Left renal pelvis (tissue), 4 donors: ENCODE results near the gene ZNF283. TPM values are rescaled to one million over a fixed set of nuclear protein-coding genes. Genes with fewer than 3 reads are reported as not detected.

Experiments
- DNase-seq, 4 donors: peaks; one replicate each; pipeline ENCODE4 v3.0.0-alpha.2; 2013; ENCODE audit warnings: low read depth in 4 of 4, low spot score in 3 of 4
- polyA plus RNA-seq, 4 donors: library from polyadenylated mRNA; unstranded; fragments of 120-200 nt; gene quantifications; one replicate each; pipeline ENCODE4 v1.2.1, GENCODE V29; 2013; ENCODE audit not compliant: insufficient read length in 4 of 4

The ZNF283 gene
- 10 to 100 TPM; 11.4 to 21.8 (median 13.6) TPM for polyA plus RNA-seq

DNA sequence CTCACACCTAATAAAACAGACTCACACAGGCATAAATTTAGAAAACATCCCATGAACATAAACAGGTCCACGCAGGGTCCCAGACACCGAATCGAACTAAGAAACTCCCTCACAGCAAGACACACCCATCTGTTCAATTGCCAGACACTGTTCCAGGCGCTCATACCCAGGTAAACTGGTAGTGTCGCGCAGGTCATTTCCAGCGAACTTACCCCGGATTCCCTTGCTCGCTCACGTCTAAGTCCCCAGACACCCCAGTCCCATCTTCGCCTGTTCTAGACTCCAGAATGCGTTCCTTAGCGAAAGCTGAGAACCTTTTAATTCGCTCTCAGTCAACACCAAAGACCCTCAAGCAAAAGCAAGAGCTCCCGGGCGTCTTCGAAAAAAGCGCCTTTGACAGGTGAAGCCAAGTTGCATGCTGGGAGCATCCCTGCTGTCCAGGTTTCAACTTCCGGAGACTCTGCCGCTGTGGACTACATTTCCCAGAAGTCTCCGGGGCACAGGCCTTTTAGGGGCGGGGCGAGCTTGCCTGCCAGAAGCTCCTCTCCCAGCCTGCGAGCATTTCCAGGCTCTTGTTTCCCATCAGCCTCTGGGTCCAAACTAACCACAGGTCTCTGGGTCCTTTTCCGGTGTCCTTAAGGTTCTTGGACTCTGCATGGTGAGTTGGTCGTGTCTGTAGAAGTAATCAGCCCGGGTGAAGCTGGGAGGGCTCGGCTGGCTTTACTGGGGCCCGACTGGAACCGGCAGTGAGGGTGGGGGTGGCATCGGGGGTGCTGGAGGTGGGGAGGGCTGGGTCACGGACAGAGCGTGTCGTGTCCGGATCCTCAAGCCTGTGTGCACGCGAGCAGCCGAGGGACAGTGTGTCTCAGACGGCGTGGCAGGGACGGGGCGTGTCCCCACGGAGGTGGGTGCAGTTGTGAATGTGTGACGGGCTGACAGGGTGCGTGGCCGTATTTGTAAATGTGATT, at the start of gene ZNF283:
TSS of gene ZNF283 (plus strand) at position 535 of the 968 bp plus-strand sequence. CDS start 6,184 bp downstream, outside the sequence.
- peak; percentile 74 to 87 (median 80) for DNase-seq

DNA sequence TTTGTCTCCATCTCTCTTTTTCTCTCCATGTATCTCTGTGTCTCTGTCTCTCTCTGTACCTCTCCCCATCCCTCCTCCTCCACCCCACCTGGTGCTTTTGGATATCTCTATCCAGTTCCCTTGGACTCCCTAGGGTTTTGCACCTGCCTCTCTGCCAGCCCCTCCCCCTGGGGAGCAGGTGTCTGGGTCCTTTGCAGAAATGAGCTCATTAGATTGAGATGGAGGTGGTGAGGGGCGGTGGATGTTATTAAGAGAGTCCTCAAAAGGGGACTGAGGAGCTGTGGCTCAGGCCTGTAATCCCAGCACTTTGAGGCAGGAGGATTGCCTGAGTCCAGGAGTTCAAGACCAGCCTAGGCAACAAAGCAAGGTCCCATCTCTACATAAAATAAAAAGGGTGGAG, 48.5 kb upstream of the ZNF283 start:
- no peak for DNase-seq

DNA sequence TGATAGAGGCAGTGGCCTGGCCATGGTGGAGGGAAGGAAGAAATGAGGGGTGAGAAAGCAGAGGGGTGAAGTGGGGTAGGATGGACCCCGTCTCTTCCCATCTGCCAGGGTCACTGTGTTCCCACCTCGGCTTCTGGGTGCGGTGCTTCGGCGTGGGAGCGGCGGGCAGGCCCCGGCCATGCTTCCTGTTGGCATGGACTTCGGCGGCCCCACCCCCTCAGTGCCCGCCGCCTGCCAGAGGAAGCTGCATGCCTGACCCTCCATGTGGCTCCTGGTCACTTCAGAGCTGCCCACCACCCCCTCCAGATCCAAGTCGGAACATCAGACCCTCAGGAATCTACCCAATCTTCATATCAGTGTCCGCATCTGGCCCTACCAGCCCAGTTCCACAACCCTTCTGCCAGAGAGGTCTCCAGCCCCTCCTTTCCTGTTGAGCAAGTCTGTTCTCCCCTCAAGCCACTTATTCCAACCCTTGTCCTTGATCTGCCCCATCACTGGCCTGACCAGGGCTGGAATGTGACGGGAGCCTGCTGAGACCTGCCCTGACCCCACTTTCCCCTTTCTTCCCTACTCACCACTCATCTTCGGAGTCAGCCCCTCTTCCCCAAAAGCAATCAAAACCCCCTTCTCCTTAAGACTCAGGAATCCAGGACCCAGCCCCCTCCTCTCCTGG, 47.8 kb upstream of the ZNF283 start:
- DNase-seq, result no peak

DNA sequence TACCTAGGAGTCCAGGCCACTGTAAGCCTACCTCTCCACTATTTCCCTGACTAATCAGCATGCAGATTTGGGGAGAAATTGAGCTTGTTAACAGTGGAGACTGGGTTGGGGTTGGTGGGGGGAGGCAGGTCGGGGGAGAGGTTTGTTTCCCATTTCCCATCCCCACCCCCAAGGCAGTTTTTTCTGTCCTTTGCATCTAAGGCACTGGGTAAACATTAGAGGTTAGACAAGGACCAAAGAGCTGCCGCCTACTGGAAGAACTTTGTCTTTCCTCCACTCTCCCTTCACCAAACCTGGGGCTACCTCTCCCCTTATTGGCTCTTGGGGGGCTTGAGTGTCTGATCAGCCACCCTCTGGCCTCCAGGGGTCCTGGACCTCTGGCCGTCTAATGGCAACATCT, 47.3 kb upstream of the ZNF283 start:
- no peak for DNase-seq

DNA sequence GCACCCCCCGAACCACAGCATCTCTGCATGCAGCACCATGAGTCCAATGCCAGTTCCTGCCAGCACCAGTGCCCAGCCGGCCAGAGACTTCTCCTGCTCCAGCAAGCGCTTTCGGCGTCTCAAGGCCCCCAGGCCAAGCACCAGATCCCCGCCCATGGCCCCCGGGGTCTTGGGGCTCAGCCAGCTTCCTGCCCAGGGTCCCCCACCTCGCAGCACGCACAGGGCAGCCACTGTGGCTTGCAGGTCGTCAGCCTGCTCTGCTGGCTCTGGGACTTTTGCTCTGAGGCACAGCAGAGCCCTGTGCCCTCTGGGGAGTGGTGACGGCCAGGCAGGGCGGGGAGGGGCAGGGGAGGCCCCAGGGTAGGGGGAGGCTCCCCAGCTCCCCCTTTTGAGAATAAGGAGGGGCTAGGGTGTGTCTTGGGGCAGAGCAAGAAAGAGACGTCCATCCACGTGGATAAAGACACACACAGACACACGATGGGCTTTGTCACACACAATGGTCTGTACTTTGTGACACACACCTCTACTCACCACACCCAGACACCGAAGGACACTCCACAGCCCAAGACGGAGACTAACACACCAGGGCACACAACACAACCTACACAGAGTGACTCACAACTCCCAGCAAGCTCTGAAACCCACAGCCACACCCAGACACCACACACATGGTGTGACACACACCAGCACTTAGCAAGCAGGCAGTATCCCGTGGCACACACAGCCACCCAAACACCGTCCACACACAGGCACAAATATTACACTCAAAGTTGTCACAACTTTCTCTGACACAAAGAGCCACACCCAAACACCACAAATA, 46.2 kb upstream of the ZNF283 start, which contains the start of gene KCNN4:
TSS of gene KCNN4 (minus strand) at position 268 of the 820 bp plus-strand sequence. CDS start at position 156, 112 bp downstream.
- DNase-seq, result no peak

DNA sequence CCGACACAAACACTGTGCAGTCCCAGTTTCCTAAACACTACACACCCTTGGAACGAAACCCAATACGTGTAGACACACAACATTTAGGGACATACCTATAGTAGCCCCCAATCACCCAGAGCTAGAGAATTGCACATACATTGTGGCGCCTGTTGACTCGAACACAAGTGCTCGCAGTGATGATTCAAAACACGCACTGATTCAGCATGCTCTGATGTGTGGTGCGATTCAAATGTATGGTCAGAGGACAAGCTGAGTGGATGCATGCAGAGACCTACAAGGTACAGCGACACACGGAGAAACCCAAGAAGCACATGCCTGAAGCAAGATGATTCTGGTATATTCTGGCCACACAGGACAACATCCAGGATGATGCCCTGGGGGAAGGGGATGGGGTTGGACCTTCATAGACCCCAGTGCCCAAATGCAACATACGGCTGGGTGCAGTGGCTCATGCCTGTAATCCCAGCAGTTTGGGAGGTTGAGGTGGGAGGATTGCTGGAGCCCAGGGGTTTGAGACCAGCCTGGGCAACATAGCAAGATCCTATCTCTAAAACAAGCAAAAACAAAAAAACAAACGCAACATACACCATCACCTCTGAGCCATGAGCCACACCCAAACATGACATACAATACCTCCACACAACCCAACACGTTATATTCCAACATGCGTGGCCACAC, 45.4 kb upstream of the ZNF283 start:
- DNase-seq, result no peak

DNA sequence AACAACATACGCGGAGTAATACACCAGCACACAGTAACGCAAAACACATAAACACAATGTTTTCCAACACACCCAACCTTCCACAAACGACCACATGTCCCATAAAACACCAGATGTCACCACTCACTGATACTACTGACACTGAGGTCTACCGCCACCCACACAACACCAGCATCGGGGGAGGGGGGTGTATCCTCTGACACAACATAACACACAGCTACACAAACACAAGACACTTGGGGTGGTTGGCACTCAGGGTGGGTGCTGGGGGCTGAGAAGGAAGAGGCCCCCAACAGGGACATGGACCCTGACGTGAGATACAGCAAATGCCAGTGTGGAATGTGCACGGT, 44.8 kb upstream of the ZNF283 start:
- no peak for DNase-seq

DNA sequence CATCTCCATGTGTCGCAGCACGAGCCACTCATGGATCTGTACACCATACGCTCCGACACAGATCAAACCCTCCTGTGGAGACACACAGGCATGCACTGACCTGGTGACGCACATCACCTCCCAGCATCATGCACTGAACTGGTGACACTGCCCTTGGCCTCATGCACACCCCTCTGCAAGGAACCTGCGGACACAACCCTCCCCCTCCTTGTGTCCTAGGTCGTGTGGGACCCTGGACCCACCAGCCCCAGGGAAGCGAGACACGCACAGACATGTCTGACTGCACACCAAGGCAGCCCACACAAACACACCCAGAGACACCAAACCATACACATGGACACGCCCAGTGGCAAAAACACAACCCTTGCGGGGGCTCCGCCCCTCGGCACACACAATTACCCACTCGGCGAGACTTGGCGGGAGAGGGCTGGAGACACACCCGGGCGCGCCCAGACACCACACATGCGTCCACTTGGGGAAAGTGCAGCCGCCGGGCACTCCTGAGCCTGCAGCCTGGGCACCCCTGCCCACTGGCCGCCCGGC, 44.4 kb upstream of the ZNF283 start:
- DNase-seq, result no peak

DNA sequence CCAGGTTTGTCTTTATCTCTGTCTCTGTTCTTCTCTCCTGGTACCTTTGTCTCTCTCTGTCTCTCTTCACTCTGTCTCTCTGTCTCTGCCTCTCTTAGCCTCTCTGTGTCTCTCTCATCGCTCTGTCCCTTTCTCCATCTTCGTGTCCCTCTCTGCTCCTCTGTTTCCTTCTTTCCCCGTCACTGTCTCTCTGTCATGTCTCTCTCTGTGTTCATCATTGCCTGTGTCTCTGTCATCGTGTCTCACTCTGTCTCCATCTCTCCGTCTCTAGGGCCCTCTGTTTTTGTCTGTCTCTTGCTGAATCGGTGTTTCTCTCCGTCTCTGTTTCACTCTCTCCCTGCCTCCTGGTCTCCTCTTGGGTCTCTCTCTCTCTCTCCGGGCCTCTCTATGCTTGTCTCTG, 43.5 kb upstream of the ZNF283 start:
- no peak for DNase-seq

DNA sequence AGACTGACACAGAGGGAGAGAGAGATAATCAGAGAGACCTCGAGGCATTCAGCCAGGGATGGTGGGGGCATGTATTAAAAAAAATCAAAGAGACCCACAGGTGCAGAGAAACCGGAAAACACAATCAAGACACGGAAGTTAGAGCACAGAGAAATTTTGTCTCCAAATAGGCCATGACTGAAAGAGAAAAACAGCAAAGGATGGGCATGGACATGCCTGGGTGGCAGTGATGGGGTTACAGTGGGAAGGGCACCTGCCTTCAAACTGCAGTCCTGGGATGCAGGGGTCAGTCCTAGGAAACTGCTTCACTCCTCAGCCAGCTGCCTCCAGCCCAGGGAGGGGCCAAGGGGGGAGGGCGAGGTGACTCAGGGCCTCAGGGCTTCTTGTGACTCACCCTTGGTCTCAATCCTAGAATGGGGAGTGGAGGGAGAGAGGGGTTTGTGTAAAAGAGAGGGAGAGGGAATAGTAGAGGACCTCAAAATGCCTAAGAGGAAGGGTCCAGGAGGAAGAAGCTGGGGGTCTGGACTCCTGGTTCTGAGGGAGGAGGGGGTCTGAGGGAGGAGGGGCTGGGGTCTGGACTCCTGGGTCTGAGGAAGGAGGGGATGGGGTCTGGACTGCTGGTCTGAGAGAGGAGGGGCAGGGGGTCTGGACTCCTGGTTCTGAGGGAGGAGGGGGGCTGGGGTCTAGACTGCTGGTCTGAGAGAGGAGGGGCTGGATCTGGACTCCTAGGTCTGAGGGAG, 42.7 kb upstream of the ZNF283 start:
- no peak for DNase-seq

DNA sequence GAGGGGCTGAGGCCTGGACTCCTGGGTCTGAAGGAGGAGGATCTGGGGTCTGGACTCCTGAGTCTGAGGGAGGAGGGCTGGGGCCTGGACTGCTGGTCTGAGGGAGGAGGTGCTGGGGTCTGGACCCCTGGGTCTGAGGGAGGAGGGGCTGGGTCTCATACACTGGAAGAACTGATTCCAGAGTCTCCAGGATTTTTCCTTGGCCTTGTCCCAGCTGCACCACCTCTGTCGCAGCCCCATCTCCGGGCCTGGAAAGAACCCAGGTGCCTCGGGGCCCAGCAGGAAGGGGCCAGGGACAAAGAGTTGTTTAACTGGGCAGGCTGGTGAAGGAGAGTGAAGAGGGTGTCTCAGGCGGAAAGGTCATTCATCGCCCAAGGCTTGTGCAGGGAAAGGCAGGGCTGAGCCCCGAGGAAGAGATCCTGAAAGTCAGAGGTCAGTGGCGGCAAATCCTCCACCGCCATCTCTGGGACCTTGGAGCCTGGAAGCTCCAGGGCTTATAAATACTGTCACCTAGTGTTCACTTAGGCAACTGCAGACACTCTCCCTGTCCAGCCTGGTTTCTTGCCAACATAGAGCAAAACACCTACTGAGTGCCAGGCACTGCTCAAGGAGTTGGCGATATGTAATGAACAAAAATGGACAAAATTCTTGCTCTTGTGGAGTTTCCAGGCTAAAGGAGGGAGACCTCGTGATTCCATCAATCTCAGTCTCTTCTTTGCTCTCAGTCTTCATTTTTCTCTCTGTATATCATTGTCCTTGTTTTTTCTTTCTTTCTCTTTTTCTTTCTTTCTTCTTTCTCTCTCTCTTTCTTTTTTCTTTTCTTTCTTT, 41.9 kb upstream of the ZNF283 start:
- DNase-seq, result peak in 1 of 4 donors; percentile 18

DNA sequence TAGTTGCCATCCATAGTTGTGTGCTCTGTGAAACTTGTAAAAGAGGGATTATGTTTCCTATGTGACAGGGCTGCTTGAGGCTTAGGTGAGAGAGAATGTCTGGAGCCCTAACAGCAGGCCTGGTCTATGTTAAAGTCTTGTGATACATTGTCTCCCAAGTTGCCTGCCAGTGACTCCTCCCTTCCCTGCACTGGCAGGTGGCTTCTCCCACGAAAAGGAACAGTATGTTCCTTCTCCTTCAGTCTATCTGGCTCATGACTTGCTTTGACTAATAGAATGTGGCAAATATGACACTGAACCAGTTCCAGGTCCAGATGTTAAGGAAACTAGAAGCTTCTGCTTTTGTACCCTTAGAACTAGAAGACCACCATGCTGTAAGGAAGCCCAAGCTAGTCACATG, 40.5 kb upstream of the ZNF283 start:
- DNase-seq, result no peak

DNA sequence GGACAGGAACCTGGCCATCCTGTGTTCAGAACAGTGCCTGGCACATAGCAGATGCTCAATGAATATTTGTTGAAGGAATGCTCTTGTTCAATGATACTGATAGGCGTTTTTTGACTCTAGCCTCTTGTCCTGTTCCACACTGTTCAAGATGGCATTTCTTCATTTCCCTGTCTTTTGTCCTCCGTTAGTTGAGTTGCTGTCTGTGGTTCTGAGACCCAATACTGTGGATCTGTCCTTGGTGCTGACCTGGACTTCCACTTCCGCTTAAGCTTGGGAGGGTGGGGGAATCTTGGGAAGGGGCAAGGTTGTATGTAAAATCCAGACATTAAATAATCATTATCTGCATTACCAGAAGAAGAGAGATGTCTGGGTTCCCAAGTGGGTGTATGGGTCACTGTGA, 38.1 kb upstream of the ZNF283 start:
- no peak for DNase-seq

DNA sequence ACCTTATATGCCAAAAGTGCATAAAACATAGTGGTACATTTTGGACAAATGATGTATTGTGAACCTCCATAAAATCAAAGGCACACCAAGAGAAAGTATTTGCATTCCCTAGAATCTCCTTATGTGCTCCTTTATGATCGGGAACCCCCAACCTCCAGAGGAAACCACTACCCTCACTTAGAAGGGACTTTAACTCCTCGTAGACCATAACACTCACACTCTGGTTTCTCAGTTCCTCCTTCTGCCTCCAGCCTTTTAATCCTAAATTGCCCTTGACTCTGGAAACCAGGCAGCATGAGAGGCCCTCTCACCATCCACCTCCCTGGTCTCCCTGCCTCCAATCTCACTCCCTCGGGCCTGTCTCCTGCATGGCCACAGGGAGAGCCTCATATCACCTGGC, 36.5 kb upstream of the ZNF283 start:
- no peak for DNase-seq

DNA sequence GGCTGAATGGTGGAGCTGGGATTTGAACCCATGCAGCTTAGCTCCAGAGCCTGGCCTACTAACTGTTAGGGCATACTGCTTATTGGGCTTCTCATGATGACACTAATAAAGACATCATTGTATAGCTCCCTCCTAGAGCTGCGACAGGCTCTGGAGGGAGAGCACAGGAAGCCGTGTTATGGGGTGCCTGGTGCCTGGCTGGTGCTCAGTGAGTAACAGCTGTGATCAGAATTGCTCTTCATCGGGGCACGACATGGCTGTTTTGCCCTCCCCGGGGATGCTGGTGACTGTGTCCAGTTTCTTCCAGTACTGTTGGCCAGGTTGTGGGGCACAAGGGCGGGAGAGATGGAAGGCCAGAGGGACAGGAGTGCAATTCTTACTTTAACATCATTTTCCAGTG, 30.0 kb upstream of the ZNF283 start:
- DNase-seq, result no peak

DNA sequence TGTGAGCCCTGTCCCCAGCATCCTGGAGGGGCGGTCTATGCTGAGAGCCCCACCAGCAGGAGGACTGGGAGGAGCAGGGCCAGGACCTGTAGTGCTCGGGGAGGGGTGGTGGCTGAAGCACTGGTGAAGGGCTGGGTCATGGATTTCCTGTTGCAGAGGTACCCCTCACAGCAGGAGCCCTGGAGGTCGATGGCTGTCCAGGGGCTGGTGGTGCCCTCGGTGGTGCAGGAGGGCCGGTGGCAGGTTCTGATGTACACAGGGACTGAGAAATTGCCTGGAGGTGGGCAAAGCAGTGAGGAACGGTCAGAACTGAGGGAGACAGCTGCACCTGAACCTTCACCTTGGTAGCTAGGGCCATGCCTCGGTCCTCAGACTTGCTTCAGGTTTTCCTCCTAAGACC, 29.6 kb upstream of the ZNF283 start:
- DNase-seq, result no peak

DNA sequence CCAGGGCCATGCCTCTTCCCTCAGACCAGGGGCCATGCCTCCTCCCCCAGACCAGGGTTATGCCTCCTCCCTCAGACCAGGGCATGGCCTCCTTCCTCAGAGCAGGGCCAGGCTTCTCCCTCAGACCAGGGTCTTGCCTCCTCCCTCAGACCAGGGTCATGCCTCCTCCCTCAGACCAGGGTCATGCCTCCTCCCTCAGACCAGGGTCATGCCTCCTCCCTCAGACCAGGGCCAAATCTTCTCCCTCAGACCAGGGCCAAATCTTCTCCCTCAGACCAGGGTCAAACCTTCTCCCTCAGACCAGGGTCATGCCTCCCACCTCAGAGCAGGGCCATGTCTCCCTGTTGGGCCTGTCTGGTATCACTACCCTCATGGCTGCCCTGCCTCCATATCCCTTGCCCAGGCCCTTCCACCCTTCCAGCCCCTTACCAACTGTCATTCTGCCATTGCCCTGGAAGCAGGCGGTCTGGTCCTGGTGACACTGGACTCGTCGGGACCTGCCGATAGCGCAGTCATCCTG, 29.0 kb upstream of the ZNF283 start:
- no peak for DNase-seq
